Upper lobe of left lung (tissue), 4 donors: ENCODE results near the gene DUSP6.

Experiments used
- POLR2A ChIP-seq, 4 donors: fragments of 450-650 bp; IDR thresholded peaks; one replicate each; pipeline ENCODE4 v1.5.1; 2016 to 2017; ENCODE audit warnings: antibody characterized with exemption in 4 of 4, mild to moderate bottlenecking in 2 of 4
- TF ChIP-seq, protein P1 (sequence below), 6 experiments: fragments of 450-650 bp in 4 of 6; fragments of 200-600 bp in 2 of 6; sonication (generic) in 2 of 6; IDR thresholded peaks; one replicate each; pipeline ENCODE4 v1.5.1; 2016 to 2019; ENCODE audit warnings: antibody characterized with exemption in 6 of 6

DNA sequence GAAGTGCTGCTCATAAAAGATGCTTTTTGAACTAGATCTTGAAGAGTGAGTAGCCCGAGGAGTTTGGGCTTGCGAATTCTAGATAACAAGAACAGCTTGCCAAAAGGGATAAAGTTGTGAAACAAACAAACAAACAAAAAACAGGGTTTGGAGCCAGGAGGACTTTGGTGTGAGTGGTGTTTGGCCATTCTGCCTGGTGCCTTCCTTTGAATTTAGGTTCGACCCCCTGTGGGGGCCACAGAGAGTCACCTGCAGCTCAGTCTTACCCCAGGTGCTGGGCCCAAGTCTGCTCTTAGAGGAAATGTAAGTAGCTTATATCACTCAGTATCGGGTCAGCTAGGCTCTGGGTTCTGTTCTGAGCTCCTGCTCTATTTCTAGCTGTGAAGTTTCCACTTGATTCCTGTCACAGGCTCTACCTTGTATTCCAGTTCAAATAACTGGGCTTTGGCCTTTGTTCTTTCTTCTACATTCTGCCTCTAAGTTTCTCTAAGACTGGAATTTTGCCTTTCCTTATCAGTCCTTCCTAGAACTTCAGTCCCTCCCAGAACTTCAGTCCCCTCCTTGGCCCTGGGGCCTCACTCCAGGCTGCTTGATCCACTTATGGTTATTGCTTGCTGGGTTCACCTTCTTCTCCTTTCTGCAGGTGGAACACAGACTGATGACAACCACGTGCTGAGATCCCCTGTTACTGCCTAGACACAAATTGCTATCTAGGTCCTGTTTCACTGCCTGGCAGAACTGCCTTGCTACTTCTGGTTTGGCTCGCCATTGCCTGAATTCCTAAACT is 20.5 kb upstream of the DUSP6 start:
- TF ChIP-seq, protein P1, sequence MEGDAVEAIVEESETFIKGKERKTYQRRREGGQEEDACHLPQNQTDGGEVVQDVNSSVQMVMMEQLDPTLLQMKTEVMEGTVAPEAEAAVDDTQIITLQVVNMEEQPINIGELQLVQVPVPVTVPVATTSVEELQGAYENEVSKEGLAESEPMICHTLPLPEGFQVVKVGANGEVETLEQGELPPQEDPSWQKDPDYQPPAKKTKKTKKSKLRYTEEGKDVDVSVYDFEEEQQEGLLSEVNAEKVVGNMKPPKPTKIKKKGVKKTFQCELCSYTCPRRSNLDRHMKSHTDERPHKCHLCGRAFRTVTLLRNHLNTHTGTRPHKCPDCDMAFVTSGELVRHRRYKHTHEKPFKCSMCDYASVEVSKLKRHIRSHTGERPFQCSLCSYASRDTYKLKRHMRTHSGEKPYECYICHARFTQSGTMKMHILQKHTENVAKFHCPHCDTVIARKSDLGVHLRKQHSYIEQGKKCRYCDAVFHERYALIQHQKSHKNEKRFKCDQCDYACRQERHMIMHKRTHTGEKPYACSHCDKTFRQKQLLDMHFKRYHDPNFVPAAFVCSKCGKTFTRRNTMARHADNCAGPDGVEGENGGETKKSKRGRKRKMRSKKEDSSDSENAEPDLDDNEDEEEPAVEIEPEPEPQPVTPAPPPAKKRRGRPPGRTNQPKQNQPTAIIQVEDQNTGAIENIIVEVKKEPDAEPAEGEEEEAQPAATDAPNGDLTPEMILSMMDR (IDR thresholded peaks at IDR 0.05) = no peak
- TF ChIP-seq POLR2A (IDR thresholded peaks at IDR 0.05) = no peak
